Measurements from ENCODE around the gene PTPRN2.

DNA sequence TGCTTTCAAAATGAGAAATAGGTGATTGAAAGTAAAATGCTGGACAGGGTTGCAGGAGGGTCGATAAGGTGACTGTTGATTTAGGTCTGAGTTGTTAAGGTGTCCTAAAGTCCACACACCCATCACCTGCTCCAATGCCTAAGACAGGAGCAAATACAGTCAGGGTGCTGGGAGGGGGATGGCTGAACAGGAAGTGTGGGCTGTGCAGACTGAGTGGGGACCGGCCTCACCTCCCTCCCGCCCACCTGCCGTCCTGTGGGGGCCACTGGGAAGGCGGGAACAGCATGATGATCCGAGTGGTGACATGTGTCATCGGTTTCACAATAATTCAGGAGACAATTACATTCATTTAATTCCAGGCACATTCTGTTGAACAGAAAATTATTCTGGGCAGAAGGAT, 990.1 kb downstream of the PTPRN2 start:
- TF ChIP-seq, protein P1, sequence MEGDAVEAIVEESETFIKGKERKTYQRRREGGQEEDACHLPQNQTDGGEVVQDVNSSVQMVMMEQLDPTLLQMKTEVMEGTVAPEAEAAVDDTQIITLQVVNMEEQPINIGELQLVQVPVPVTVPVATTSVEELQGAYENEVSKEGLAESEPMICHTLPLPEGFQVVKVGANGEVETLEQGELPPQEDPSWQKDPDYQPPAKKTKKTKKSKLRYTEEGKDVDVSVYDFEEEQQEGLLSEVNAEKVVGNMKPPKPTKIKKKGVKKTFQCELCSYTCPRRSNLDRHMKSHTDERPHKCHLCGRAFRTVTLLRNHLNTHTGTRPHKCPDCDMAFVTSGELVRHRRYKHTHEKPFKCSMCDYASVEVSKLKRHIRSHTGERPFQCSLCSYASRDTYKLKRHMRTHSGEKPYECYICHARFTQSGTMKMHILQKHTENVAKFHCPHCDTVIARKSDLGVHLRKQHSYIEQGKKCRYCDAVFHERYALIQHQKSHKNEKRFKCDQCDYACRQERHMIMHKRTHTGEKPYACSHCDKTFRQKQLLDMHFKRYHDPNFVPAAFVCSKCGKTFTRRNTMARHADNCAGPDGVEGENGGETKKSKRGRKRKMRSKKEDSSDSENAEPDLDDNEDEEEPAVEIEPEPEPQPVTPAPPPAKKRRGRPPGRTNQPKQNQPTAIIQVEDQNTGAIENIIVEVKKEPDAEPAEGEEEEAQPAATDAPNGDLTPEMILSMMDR (IDR thresholded peaks at IDR 0.05) = no peak
- no peak for TF ChIP-seq POLR2A (IDR thresholded peaks at IDR 0.05)
